CD4-positive, alpha-beta T cell (primary cell): Measurements from ENCODE around the gene DSCAML1. TPM values are rescaled to one million over a fixed set of nuclear protein-coding genes. Genes with fewer than 3 reads are reported as not detected.
"Not testable (repeated sequence)": the region's sequence is repeated elsewhere in the genome, so short reads cannot be mapped to it uniquely, and the experiment has no call there.

Experiments
- ATAC-seq: fragments of 200-7000 bp; cut with Tn5 transposase; one replicate; pipeline ENCODE4 v1.10.0; 2022; ENCODE audit warnings: mild to moderate bottlenecking; ENCODE audit not compliant: poor library complexity
- CTCF ChIA-PET: fragments of 350-600 bp; sonication (Branson Sonifier 250); formaldehyde crosslinking; loops from one replicate; lab custom pipeline; 2021; ENCODE audit warnings: antibody characterized with exemption, inconsistent platforms; lab: Charles Lee
- POLR2A ChIA-PET: fragments of 350-600 bp; sonication (Branson Sonifier 250); formaldehyde crosslinking; loops from one replicate; lab custom pipeline; 2021; ENCODE audit warnings: antibody characterized with exemption, inconsistent platforms; lab: Charles Lee
- DNase-seq, 14 experiments: peaks; one replicate each; pipeline ENCODE4 v3.0.0-alpha.2; 2013 to 2020; ENCODE audit warnings: mixed read lengths in 2 of 14
- H3K27ac ChIP-seq, 2 donors: one replicate each; pipeline versions ENCODE4 v1.5.1 to v1.7.0; 2013; ENCODE audit warnings: low read length in 2 of 2, low read depth in 1 of 2, mild to moderate bottlenecking in 1 of 2
- H3K27me3 ChIP-seq, 2 experiments: 1 replicate in 1 of 2; 2 replicates in 1 of 2; pipeline versions ENCODE4 v1.6.1 to v1.7.0; 2013; ENCODE audit warnings: low read length in 2 of 2, control low read depth in 1 of 2, mild to moderate bottlenecking in 1 of 2, moderate library complexity in 1 of 2; ENCODE audit not compliant: insufficient read depth in 2 of 2, control insufficient read depth in 1 of 2
- H3K36me3 ChIP-seq: one replicate; pipeline ENCODE4 v1.6.1; 2013; ENCODE audit warnings: low read length, control low read depth; ENCODE audit not compliant: insufficient read depth
- H3K4me1 ChIP-seq: one replicate; pipeline ENCODE4 v1.6.1; 2013; ENCODE audit warnings: low read length, control low read depth; ENCODE audit not compliant: insufficient read depth
- H3K4me3 ChIP-seq: one replicate; pipeline ENCODE4 v1.5.1; 2013; ENCODE audit warnings: mild to moderate bottlenecking, low read length, moderate library complexity
- H3K9me3 ChIP-seq, 2 experiments: 1 replicate in 1 of 2; 2 replicates in 1 of 2; pipeline versions ENCODE4 v1.6.1 to v1.7.0; 2013; ENCODE audit warnings: low read length in 2 of 2, mild to moderate bottlenecking in 2 of 2, control low read depth in 1 of 2, moderate library complexity in 1 of 2; ENCODE audit not compliant: control insufficient read depth in 1 of 2, insufficient read depth in 1 of 2
- H3K27ac Mint-ChIP-seq: one replicate; pipeline ENCODE4 v1.8.0; 2020; ENCODE audit warnings: mixed read lengths
- H3K27me3 Mint-ChIP-seq: one replicate; pipeline ENCODE4 v1.8.0; 2021; ENCODE audit warnings: mixed read lengths
- H3K36me3 Mint-ChIP-seq: one replicate; pipeline ENCODE4 v1.8.0; 2021; ENCODE audit warnings: low read depth, mixed read lengths
- H3K4me1 Mint-ChIP-seq: one replicate; pipeline ENCODE4 v1.8.0; 2021; ENCODE audit warnings: low read depth, mixed read lengths
- H3K4me3 Mint-ChIP-seq: one replicate; pipeline ENCODE4 v1.8.0; 2020; ENCODE audit warnings: mild to moderate bottlenecking, mixed read lengths
- H3K9me3 Mint-ChIP-seq: one replicate; pipeline ENCODE4 v1.8.0; 2020; ENCODE audit warnings: mixed read lengths
- intact Hi-C, 2 experiments: fragments of 100-400 bp; cut with DNase I in 1 of 2; cut with micrococcal nuclease in 1 of 2; formaldehyde crosslinking; loops; one replicate each; pipeline versions ENCODE4 v1.15.1 to v1.9.0; 2023 to 2025; cut with DNase I, micrococcal nuclease
- total RNA-seq, 174 experiments: library from RNA in 2 of 174; stranded (reverse) in 2 of 174; gene quantifications; one replicate each; pipeline ENCODE4 v1.2.3 and lab custom pipeline; 2021 to 2026
- TF ChIP-seq, protein P1 (sequence below): fragments of 200-600 bp; IDR thresholded peaks from one replicate; pipeline ENCODE4 v1.8.0; 2022; ENCODE audit warnings: antibody characterized with exemption, mild to moderate bottlenecking

Gene DSCAML1
- total RNA-seq, 2 experiments from 2014 or later: 0.22 to 0.61 TPM

DNA sequence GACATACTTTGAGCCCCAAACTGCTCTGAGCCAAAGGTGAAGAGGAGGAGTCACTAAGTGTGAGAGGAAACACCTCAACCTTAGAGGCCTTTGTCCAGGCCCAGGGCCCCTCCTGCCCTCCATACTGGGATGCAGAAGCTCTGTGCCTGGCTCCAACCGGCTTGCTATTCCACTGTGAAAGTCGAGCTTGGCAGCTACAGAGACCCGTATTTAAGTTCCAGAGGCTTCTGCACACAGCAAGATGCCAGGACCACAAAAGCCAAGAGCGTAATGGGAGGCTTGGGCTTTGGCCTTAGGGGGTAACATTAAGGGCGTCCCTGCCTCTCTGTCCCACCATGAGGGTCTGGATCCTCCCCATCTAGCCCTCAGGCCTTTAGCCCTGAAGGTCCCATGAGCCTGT lies 31.9 kb downstream of the DSCAML1 start:
- Histone ChIP-seq H3K36me3 (no peaks in the 10 kb centered on the region), H3K27ac (no peak overlapping the region), H3K9me3 (no peaks in the 10 kb centered on the region), H3K27me3 (no peaks in the 10 kb centered on the region), H3K4me1 (no peaks in the 10 kb centered on the region), H3K4me3 (no peak overlapping the region)
- no peak overlapping the region for H3K4me3 Mint-ChIP-seq
- no peak overlapping the region for H3K27ac Mint-ChIP-seq
- TF ChIP-seq, protein P1, sequence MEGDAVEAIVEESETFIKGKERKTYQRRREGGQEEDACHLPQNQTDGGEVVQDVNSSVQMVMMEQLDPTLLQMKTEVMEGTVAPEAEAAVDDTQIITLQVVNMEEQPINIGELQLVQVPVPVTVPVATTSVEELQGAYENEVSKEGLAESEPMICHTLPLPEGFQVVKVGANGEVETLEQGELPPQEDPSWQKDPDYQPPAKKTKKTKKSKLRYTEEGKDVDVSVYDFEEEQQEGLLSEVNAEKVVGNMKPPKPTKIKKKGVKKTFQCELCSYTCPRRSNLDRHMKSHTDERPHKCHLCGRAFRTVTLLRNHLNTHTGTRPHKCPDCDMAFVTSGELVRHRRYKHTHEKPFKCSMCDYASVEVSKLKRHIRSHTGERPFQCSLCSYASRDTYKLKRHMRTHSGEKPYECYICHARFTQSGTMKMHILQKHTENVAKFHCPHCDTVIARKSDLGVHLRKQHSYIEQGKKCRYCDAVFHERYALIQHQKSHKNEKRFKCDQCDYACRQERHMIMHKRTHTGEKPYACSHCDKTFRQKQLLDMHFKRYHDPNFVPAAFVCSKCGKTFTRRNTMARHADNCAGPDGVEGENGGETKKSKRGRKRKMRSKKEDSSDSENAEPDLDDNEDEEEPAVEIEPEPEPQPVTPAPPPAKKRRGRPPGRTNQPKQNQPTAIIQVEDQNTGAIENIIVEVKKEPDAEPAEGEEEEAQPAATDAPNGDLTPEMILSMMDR: no peak
- intact Hi-C loops: no loop called here
- H3K4me1 Mint-ChIP-seq: no peaks in the 10 kb centered on the region
- no peaks in the 10 kb centered on the region for H3K36me3 Mint-ChIP-seq
- no peaks in the 10 kb centered on the region for H3K9me3 Mint-ChIP-seq
- CTCF ChIA-PET: no interaction called here
- POLR2A ChIA-PET: no interaction called here
- DNase-seq (no peak), ATAC-seq (no peak)
- H3K27me3 Mint-ChIP-seq: no peaks in the 10 kb centered on the region

DNA sequence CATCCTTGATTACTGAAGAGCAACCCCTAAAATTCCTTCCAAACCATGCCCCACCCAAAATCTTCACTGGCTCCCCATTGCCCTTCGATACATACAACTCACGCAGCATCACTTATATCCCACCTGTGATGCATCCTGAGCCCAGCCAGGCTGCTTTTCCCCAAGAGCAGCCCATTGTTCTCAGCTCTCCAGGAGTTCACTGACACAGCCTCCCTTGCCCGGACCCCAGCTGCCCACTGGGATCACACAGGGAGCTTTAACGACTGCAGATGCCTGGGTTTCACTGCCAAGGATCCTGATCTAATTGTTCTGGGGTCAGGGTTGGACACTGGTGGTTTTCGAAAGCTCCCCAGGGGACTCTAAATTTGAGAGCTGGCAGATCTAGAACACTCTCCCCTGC lies 33.6 kb downstream of the DSCAML1 start:
- ATAC-seq, H3K4me3 Mint-ChIP-seq, H3K27me3 Mint-ChIP-seq, intact Hi-C loops, DNase-seq, H3K4me1 Mint-ChIP-seq, CTCF ChIA-PET, H3K9me3 ChIP-seq, H3K36me3 Mint-ChIP-seq, H3K27ac Mint-ChIP-seq, POLR2A ChIA-PET, H3K9me3 Mint-ChIP-seq, H3K27ac ChIP-seq, H3K36me3 ChIP-seq, H3K4me3 ChIP-seq, H3K4me1 ChIP-seq, H3K27me3 ChIP-seq: not testable (repeated sequence)

DNA sequence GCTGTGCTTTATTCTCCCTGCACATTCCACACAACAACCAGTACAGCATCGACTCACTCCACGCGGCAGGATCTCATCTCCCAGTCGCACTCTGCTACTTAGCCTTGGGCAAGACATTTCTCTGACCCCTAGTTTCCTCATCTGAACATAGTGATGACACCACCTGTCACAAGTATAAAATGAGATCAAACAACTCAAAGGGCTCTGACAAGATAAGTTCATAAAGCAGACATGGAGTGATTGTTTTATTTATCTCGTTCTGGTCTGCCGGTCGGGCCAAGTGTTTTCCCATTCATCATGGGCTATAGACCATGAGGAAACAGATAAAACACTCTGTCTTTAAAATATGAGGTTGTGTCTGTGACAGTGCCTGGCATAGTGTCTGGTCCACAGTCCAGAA lies 35.0 kb downstream of the DSCAML1 start:
- Histone ChIP-seq H3K27ac (no peak overlapping the region), H3K27me3 (no peaks in the 10 kb centered on the region), H3K36me3 (no peaks in the 10 kb centered on the region), H3K4me3 (no peak overlapping the region), H3K9me3 (no peaks in the 10 kb centered on the region), H3K4me1 (no peaks in the 10 kb centered on the region)
- H3K36me3 Mint-ChIP-seq: no peaks in the 10 kb centered on the region
- H3K4me1 Mint-ChIP-seq: no peaks in the 10 kb centered on the region
- intact Hi-C loops: no loop called here
- ChIA-PET POLR2A (no interaction called here), CTCF (no interaction called here)
- ATAC-seq (no peak), DNase-seq (no peak)
- H3K27ac Mint-ChIP-seq: no peak overlapping the region
- H3K9me3 Mint-ChIP-seq: no peaks in the 10 kb centered on the region
- no peaks in the 10 kb centered on the region for H3K27me3 Mint-ChIP-seq
- no peak overlapping the region for H3K4me3 Mint-ChIP-seq
- TF ChIP-seq, protein P1: no peak

DNA sequence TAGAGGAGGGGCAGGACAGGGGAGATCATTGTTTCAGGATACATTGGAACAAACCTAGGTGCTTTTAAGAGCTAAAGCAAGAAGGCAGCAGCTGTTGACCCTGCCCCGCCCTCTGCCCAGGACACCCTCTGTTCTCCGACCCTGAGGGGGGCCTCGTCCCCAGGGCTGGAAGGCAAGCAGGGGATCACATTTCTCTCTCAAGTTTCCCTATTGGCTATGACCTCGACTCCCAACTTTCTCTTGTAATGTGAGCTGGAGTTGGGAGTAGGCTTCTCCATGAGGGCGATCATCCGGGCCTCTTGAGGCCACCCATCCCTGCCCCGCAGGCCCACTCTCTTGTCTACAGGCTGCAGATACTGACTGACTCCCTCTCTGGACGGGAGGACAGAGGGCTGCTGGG lies 37.7 kb downstream of the DSCAML1 start:
- intact Hi-C loops: no loop called here
- no peak overlapping the region for H3K27ac Mint-ChIP-seq
- peaks cover 6% of the 10 kb centered on the region for H3K27me3 Mint-ChIP-seq

More for the DNA sequence above, 37.7 kb downstream of the DSCAML1 start:
- no peaks in the 10 kb centered on the region for H3K4me1 ChIP-seq
- Mint-ChIP-seq H3K4me3 (no peak overlapping the region), H3K9me3 (no peaks in the 10 kb centered on the region), H3K36me3 (no peaks in the 10 kb centered on the region), H3K4me1 (no peaks in the 10 kb centered on the region)
- no peak overlapping the region for H3K27ac ChIP-seq
- no peak overlapping the region for H3K4me3 ChIP-seq
- DNase-seq: no peak
- POLR2A ChIA-PET: no interaction called here
- H3K9me3 ChIP-seq: no peaks in the 10 kb centered on the region
- ATAC-seq: no peak
- H3K36me3 ChIP-seq: no peaks in the 10 kb centered on the region
- CTCF ChIA-PET: no interaction called here
- TF ChIP-seq, protein P1: no peak
- H3K27me3 ChIP-seq: no peaks in the 10 kb centered on the region
